HCT116 (cell line): ENCODE data around the gene GUCA1C. TPM values are rescaled to one million over a fixed set of nuclear protein-coding genes. Genes with fewer than 3 reads are reported as not detected.

Experiments used
- ATAC-seq: fragments of 200-7000 bp; cut with Tn5 transposase; 2 replicates; pipeline ENCODE4 v1.9.1; 2020; ENCODE audit warnings: mild to moderate bottlenecking, moderate library complexity
- BruUV-seq: library from RNA; stranded (reverse); fragments of 400-500 nt; replicated peaks from 2 replicates; lab custom pipeline; 2021; lab: Mats Ljungman, UMichigan
- CTCF ChIA-PET: fragments of 300-600 bp; sonication (Branson Sonifier 250); formaldehyde crosslinking; loops from one replicate; lab custom pipeline; 2021; ENCODE audit warnings: antibody characterized with exemption; lab: Charles Lee
- POLR2A ChIA-PET: fragments of 300-600, 350-600 bp; sonication (Branson Sonifier 250); formaldehyde crosslinking; loops from one replicate; lab custom pipeline; 2021; ENCODE audit warnings: antibody characterized with exemption; lab: Charles Lee
- RAD21 ChIA-PET, 2 experiments: fragments of 300-600 bp; sonication (Branson Sonifier 250); formaldehyde crosslinking; loops; one replicate each; lab custom pipeline; 2023; ENCODE audit warnings: low total read pairs in 2 of 2; ENCODE audit not compliant: uncharacterized antibody in 2 of 2, unreplicated experiment in 2 of 2, low non-redundant PET in 1 of 2; lab: Charles Lee
- DNase-seq: peaks from one replicate; pipeline ENCODE4 v3.0.0-alpha.2; 2010; ENCODE audit warnings: low read depth, low spot score
- H2AFZ ChIP-seq: fragments of 200-600 bp; shearing (Covaris generic), sonication (generic); 2 replicates; pipeline ENCODE4 v1.6.1; 2017; ENCODE audit warnings: low read depth, mixed run types, mixed read lengths, antibody characterized with exemption, low read length; ENCODE audit not compliant: poor library complexity, severe bottlenecking
- H3K27ac ChIP-seq: 2 replicates; pipeline ENCODE4 v1.5.1; 2012; ENCODE audit warnings: low read depth, low read length
- H3K27me3 ChIP-seq: fragments of 200-600 bp; sonication (generic); 2 replicates; pipeline ENCODE4 v1.6.1; 2016; ENCODE audit warnings: mixed run types, low read length, mixed read lengths; ENCODE audit not compliant: insufficient read depth
- H3K36me3 ChIP-seq, 2 experiments: fragments of 200-500 bp in 1 of 2; fragments of 200-600 bp in 1 of 2; sonication (Bioruptor generic) in 1 of 2; sonication (generic) in 1 of 2; 2 replicates each; pipeline versions ENCODE4 v1.5.1 to v1.6.1; 2014 to 2016; ENCODE audit warnings: low read length in 2 of 2, inconsistent platforms in 1 of 2, mixed read lengths in 1 of 2, mixed run types in 1 of 2; ENCODE audit not compliant: insufficient read depth in 2 of 2, control insufficient read depth in 1 of 2
- H3K4me1 ChIP-seq, 2 experiments: fragments of 200-600 bp in 1 of 2; sonication (generic) in 1 of 2; 2 replicates each; pipeline versions ENCODE4 v1.5.1 to v1.6.1; 2012 to 2017; ENCODE audit warnings: low read length in 2 of 2, inconsistent platforms in 1 of 2, mild to moderate bottlenecking in 1 of 2, mixed read lengths in 1 of 2, mixed run types in 1 of 2, moderate library complexity in 1 of 2; ENCODE audit not compliant: insufficient read depth in 2 of 2, control insufficient read depth in 1 of 2
- H3K4me2 ChIP-seq: fragments of 200-600 bp; sonication (generic); 2 replicates; pipeline ENCODE4 v1.6.1; 2017; ENCODE audit warnings: mixed run types, low read length, mixed read lengths
- H3K4me3 ChIP-seq, 2 experiments: fragments of 200-600 bp in 1 of 2; sonication (generic) in 1 of 2; replicated peaks in 1 of 2; 2 replicates each; pipeline ENCODE4 v1.5.1; 2011 to 2016; ENCODE audit warnings: low read length in 2 of 2, control low read depth in 1 of 2, low read depth in 1 of 2, mild to moderate bottlenecking in 1 of 2, mixed read lengths in 1 of 2, mixed run types in 1 of 2
- H3K79me2 ChIP-seq: fragments of 200-600 bp; sonication (generic); 2 replicates; pipeline ENCODE4 v1.6.1; 2017; ENCODE audit warnings: mild to moderate bottlenecking, mixed run types, low read length, moderate library complexity, mixed read lengths; ENCODE audit not compliant: insufficient read depth
- H3K9ac ChIP-seq: fragments of 200-600 bp; sonication (generic); 2 replicates; pipeline ENCODE4 v1.6.1; 2016; ENCODE audit warnings: low read length, mixed read lengths
- H3K9me2 ChIP-seq: fragments of 200-600 bp; sonication (generic), shearing (Covaris generic); 2 replicates; pipeline ENCODE4 v1.6.1; 2017; ENCODE audit warnings: mixed run types, mild to moderate bottlenecking, moderate library complexity; ENCODE audit not compliant: insufficient read depth
- H3K9me3 ChIP-seq, 2 experiments: fragments of 200-500 bp in 1 of 2; fragments of 200-600 bp in 1 of 2; sonication (Bioruptor generic) in 1 of 2; sonication (generic) in 1 of 2; 2 replicates each; pipeline ENCODE4 v1.6.1; 2014 to 2017; ENCODE audit warnings: low read length in 2 of 2, mixed read lengths in 2 of 2, inconsistent platforms in 1 of 2, low read depth in 1 of 2, mild to moderate bottlenecking in 1 of 2, mixed run types in 1 of 2, moderate library complexity in 1 of 2; ENCODE audit not compliant: control insufficient read depth in 1 of 2, insufficient read depth in 1 of 2
- H4K20me1 ChIP-seq: fragments of 200-600 bp; sonication (generic), shearing (Covaris generic); 2 replicates; pipeline ENCODE4 v1.6.1; 2017; ENCODE audit warnings: mixed run types, mild to moderate bottlenecking, moderate library complexity; ENCODE audit not compliant: insufficient read depth
- CBX3 ChIP-seq: IDR thresholded peaks from 2 replicates; pipeline ENCODE4 v1.6.1; 2012; ENCODE audit warnings: low read depth
- ELF1 ChIP-seq: IDR thresholded peaks from 2 replicates; pipeline ENCODE4 v1.6.1; 2012; ENCODE audit warnings: low read depth, borderline replicate concordance
- EZH2 ChIP-seq: fragments of 200-600 bp; sonication (generic); IDR thresholded peaks from 2 replicates; pipeline ENCODE4 v1.6.1; 2017; ENCODE audit warnings: antibody characterized with exemption, mixed run types
- EZH2phosphoT487 ChIP-seq: fragments of 200-600 bp; IDR thresholded peaks from 2 replicates; pipeline ENCODE4 v1.6.1; 2018; ENCODE audit warnings: antibody characterized with exemption, borderline replicate concordance
- POLR2AphosphoS5 ChIP-seq: IDR thresholded peaks from 2 replicates; pipeline ENCODE4 v1.6.1; 2011; ENCODE audit warnings: mild to moderate bottlenecking, low read depth, low read length, moderate library complexity
- SRF ChIP-seq: IDR thresholded peaks from 2 replicates; pipeline ENCODE4 v1.6.1; 2012; ENCODE audit warnings: low read depth
- ZFX ChIP-seq: fragments of 450-650 bp; IDR thresholded peaks from 2 replicates; pipeline ENCODE4 v1.6.1; 2017
- ZNF274 ChIP-seq: fragments of 200-500 bp; sonication (Bioruptor generic); IDR thresholded peaks from 2 replicates; pipeline ENCODE4 v1.6.1; 2014; ENCODE audit warnings: mild to moderate bottlenecking, low read depth, low read length, inconsistent platforms
- intact Hi-C: fragments of 100-400 bp; cut with micrococcal nuclease; formaldehyde crosslinking; loops from 2 replicates; pipeline ENCODE4 v1.10.0; 2022
- total RNA-seq: library from RNA; stranded (reverse); gene quantifications from one replicate; pipeline ENCODE4 v1.2.1, GENCODE V29; 2021; ENCODE audit not compliant: unreplicated experiment
- TF ChIP-seq, protein P1 (sequence below): IDR thresholded peaks from 2 replicates; pipeline ENCODE4 v1.6.1; 2011; ENCODE audit warnings: mild to moderate bottlenecking, low read length, moderate library complexity; ENCODE audit not compliant: insufficient replicate concordance; ENCODE audit errors: extremely low read depth
- TF ChIP-seq, protein P2 (sequence below): IDR thresholded peaks from 2 replicates; pipeline ENCODE4 v1.6.1; 2012; ENCODE audit warnings: low read depth

The GUCA1C gene
- total RNA-seq, 1 experiment from 2014 or later, result not detected

DNA sequence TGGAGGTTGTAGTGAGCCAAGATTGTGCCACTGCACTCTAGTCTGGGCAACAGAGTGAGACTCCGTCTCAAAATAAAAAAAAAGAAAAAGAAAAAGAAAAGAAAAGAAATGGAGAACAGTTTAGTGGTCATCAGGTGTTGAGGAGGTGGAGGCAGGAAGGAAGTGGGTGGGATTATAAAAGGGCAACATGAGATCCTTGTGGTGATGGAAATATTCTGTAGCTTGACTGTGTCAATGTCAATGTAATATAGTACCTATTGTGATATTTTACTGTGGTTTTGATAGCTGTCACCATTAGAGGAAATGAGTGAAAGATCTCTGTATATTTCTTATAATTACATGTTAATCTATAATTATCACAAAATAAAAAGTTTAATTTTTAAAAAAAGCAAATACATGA lies 70.3 kb downstream of the GUCA1C start:
- no peaks in the 10 kb centered on the region for H3K79me2 ChIP-seq
- intact Hi-C loops, result no loop called here
- BruUV-seq, result no TSS peak
- no peaks in the 10 kb centered on the region for H3K36me3 ChIP-seq
- H3K4me1 ChIP-seq, result no peaks in the 10 kb centered on the region
- POLR2A ChIA-PET, result no interaction called here
- H3K27ac ChIP-seq, result no peak overlapping the region
- CTCF ChIA-PET, result no interaction called here
- no peak overlapping the region for H3K9ac ChIP-seq
- no peaks in the 10 kb centered on the region for H3K9me3 ChIP-seq
- DNase-seq (no peak), ATAC-seq (no peak)
- H3K9me2 ChIP-seq, result no peaks in the 10 kb centered on the region
- TF ChIP-seq ZFX (no peak), POLR2AphosphoS5 (no peak), SRF (no peak), EZH2 (no peak), EZH2phosphoT487 (no peak), ELF1 (no peak), CBX3 (no peak), ZNF274 (no peak)
- TF ChIP-seq, protein P1, sequence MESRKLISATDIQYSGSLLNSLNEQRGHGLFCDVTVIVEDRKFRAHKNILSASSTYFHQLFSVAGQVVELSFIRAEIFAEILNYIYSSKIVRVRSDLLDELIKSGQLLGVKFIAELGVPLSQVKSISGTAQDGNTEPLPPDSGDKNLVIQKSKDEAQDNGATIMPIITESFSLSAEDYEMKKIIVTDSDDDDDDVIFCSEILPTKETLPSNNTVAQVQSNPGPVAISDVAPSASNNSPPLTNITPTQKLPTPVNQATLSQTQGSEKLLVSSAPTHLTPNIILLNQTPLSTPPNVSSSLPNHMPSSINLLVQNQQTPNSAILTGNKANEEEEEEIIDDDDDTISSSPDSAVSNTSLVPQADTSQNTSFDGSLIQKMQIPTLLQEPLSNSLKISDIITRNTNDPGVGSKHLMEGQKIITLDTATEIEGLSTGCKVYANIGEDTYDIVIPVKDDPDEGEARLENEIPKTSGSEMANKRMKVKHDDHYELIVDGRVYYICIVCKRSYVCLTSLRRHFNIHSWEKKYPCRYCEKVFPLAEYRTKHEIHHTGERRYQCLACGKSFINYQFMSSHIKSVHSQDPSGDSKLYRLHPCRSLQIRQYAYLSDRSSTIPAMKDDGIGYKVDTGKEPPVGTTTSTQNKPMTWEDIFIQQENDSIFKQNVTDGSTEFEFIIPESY, result no peak
- TF ChIP-seq, protein P2, sequence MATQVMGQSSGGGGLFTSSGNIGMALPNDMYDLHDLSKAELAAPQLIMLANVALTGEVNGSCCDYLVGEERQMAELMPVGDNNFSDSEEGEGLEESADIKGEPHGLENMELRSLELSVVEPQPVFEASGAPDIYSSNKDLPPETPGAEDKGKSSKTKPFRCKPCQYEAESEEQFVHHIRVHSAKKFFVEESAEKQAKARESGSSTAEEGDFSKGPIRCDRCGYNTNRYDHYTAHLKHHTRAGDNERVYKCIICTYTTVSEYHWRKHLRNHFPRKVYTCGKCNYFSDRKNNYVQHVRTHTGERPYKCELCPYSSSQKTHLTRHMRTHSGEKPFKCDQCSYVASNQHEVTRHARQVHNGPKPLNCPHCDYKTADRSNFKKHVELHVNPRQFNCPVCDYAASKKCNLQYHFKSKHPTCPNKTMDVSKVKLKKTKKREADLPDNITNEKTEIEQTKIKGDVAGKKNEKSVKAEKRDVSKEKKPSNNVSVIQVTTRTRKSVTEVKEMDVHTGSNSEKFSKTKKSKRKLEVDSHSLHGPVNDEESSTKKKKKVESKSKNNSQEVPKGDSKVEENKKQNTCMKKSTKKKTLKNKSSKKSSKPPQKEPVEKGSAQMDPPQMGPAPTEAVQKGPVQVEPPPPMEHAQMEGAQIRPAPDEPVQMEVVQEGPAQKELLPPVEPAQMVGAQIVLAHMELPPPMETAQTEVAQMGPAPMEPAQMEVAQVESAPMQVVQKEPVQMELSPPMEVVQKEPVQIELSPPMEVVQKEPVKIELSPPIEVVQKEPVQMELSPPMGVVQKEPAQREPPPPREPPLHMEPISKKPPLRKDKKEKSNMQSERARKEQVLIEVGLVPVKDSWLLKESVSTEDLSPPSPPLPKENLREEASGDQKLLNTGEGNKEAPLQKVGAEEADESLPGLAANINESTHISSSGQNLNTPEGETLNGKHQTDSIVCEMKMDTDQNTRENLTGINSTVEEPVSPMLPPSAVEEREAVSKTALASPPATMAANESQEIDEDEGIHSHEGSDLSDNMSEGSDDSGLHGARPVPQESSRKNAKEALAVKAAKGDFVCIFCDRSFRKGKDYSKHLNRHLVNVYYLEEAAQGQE, result no peak
- RAD21 ChIA-PET, result no interaction called here
- no peak overlapping the region for H2AFZ ChIP-seq
- no peaks in the 10 kb centered on the region for H3K27me3 ChIP-seq
- no peaks in the 10 kb centered on the region for H4K20me1 ChIP-seq
- no peak overlapping the region for H3K4me3 ChIP-seq
- H3K4me2 ChIP-seq, result no peak overlapping the region
